ENCODE measurements around the gene BASP1. TPM values are rescaled to one million over a fixed set of nuclear protein-coding genes. Genes with fewer than 3 reads are reported as not detected.

Gene BASP1
- total RNA-seq, 1 experiment from 2014 or later = 0.34 TPM

DNA sequence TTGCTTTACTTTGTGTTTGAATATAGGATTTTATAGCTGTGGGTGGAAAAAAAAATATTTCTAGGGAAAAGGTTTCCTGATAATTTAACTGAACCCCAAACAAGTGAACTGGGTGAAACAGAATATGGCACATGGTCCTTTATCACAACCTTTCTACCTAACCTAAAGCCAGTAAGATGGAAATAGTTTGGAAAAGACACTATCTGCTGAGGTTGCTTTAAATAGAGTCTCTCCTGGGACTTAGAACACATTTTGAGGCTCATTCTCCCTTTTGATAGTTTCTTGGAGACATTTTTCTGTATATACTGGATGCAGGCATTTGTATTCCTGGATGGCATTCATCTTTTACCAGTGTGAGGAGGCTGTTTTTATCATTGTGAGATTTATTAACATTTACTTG, 39.4 kb downstream of the BASP1 start:
- TF ChIP-seq CEBPB (IDR thresholded peaks at IDR 0.05; ENCODE audit: low read depth) = no peak
- TF ChIP-seq FOSL1 (IDR thresholded peaks at IDR 0.05; ENCODE audit: low read depth) = no peak
- TF ChIP-seq, protein P1, sequence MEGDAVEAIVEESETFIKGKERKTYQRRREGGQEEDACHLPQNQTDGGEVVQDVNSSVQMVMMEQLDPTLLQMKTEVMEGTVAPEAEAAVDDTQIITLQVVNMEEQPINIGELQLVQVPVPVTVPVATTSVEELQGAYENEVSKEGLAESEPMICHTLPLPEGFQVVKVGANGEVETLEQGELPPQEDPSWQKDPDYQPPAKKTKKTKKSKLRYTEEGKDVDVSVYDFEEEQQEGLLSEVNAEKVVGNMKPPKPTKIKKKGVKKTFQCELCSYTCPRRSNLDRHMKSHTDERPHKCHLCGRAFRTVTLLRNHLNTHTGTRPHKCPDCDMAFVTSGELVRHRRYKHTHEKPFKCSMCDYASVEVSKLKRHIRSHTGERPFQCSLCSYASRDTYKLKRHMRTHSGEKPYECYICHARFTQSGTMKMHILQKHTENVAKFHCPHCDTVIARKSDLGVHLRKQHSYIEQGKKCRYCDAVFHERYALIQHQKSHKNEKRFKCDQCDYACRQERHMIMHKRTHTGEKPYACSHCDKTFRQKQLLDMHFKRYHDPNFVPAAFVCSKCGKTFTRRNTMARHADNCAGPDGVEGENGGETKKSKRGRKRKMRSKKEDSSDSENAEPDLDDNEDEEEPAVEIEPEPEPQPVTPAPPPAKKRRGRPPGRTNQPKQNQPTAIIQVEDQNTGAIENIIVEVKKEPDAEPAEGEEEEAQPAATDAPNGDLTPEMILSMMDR (IDR thresholded peaks at IDR 0.05 in 2 of 3, conservative IDR thresholded peaks at IDR 0.05 in 1 of 3; ENCODE audit: borderline replicate concordance in 1 of 3, insufficient read depth in 1 of 3, low read depth in 2 of 3, low read length in 2 of 3) = no peak
- TF ChIP-seq, protein P2, sequence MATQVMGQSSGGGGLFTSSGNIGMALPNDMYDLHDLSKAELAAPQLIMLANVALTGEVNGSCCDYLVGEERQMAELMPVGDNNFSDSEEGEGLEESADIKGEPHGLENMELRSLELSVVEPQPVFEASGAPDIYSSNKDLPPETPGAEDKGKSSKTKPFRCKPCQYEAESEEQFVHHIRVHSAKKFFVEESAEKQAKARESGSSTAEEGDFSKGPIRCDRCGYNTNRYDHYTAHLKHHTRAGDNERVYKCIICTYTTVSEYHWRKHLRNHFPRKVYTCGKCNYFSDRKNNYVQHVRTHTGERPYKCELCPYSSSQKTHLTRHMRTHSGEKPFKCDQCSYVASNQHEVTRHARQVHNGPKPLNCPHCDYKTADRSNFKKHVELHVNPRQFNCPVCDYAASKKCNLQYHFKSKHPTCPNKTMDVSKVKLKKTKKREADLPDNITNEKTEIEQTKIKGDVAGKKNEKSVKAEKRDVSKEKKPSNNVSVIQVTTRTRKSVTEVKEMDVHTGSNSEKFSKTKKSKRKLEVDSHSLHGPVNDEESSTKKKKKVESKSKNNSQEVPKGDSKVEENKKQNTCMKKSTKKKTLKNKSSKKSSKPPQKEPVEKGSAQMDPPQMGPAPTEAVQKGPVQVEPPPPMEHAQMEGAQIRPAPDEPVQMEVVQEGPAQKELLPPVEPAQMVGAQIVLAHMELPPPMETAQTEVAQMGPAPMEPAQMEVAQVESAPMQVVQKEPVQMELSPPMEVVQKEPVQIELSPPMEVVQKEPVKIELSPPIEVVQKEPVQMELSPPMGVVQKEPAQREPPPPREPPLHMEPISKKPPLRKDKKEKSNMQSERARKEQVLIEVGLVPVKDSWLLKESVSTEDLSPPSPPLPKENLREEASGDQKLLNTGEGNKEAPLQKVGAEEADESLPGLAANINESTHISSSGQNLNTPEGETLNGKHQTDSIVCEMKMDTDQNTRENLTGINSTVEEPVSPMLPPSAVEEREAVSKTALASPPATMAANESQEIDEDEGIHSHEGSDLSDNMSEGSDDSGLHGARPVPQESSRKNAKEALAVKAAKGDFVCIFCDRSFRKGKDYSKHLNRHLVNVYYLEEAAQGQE (IDR thresholded peaks at IDR 0.05; ENCODE audit: low read depth) = no peak
- no peak for TF ChIP-seq ELF1 (IDR thresholded peaks at IDR 0.05; ENCODE audit: borderline replicate concordance, low read depth)
- no peak overlapping the region for H3K4me3 ChIP-seq (replicated peaks in 1 of 2; ENCODE audit: low read depth in 1 of 2, low read length in 2 of 2)
- ChIA-PET RAD21 (ENCODE audit: low non-redundant PET in 1 of 2, low total read pairs in 2 of 2, uncharacterized antibody in 2 of 2, unreplicated experiment in 2 of 2) (no interaction called here), POLR2A (no interaction called here), CTCF (no interaction called here)
- intact Hi-C loops (cut with micrococcal nuclease) = no loop called here
- no peaks in the 10 kb centered on the region for H4K20me1 ChIP-seq (ENCODE audit: insufficient read depth)
- DNase-seq (ENCODE audit: low read depth, low spot score) (no peak), ATAC-seq (no peak)
- H3K27me3 ChIP-seq (ENCODE audit: insufficient read depth, low read length) = peaks cover 7% of the 10 kb centered on the region; the same call in 1 of the 2 replicates
- H2AFZ ChIP-seq (ENCODE audit: low read depth, low read length, poor library complexity, severe bottlenecking) = no peak overlapping the region
- H3K4me2 ChIP-seq (ENCODE audit: low read length) = no peak overlapping the region
- BruUV-seq (replicated peaks) = no TSS peak
- H3K9me2 ChIP-seq (ENCODE audit: insufficient read depth) = no peaks in the 10 kb centered on the region
- H3K9me3 ChIP-seq (ENCODE audit: control insufficient read depth in 1 of 2, insufficient read depth in 1 of 2, low read depth in 1 of 2, low read length in 2 of 2) = no peaks in the 10 kb centered on the region
- no peak overlapping the region for H3K9ac ChIP-seq (ENCODE audit: low read length)
- no peaks in the 10 kb centered on the region for H3K4me1 ChIP-seq (ENCODE audit: control insufficient read depth in 1 of 2, insufficient read depth in 2 of 2, low read length in 2 of 2)
- H3K79me2 ChIP-seq (ENCODE audit: insufficient read depth, low read length) = no peaks in the 10 kb centered on the region
- H3K36me3 ChIP-seq (ENCODE audit: control insufficient read depth in 1 of 2, insufficient read depth in 2 of 2, low read length in 2 of 2) = no peaks in the 10 kb centered on the region
- no peak overlapping the region for H3K27ac ChIP-seq (ENCODE audit: low read depth, low read length)
